LNCaP clone FGC (cell line): ENCODE measurements around the gene TMEM139.

Source experiments
- DNase-seq: peaks from one replicate; pipeline ENCODE4 v3.0.0-alpha.2; 2011; ENCODE audit warnings: low read depth
- H3K4me3 ChIP-seq: 2 replicates; pipeline ENCODE4 v1.5.1; 2011; ENCODE audit warnings: mild to moderate bottlenecking, low read depth, low read length, control low read depth
- TF ChIP-seq, protein P1 (sequence below): IDR thresholded peaks from 2 replicates; pipeline ENCODE4 v1.5.1; 2012; ENCODE audit warnings: mild to moderate bottlenecking; ENCODE audit not compliant: control insufficient read depth, insufficient read depth; ENCODE audit errors: extremely low read depth

The TMEM139 gene

DNA sequence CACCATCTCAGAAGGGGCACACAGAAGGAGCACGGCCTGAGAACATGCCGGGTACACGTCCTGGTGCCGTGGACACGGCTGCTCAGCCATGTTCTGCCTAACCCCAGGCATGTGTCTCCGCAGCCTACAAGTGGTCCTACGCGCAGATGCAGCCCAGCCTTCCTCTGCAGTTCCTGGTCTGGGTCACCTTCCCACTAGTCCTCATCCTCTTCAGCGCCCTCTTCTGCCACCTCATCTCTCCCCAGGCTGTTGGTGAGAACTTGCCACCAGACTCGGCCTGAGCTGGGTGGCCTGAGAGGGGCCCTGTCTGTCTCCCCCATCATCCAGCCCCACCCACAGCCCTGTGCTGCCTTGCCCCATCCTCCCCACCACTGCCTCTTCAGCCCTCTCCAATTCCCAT, 36.5 kb downstream of the TMEM139 start:
- TF ChIP-seq, protein P1, sequence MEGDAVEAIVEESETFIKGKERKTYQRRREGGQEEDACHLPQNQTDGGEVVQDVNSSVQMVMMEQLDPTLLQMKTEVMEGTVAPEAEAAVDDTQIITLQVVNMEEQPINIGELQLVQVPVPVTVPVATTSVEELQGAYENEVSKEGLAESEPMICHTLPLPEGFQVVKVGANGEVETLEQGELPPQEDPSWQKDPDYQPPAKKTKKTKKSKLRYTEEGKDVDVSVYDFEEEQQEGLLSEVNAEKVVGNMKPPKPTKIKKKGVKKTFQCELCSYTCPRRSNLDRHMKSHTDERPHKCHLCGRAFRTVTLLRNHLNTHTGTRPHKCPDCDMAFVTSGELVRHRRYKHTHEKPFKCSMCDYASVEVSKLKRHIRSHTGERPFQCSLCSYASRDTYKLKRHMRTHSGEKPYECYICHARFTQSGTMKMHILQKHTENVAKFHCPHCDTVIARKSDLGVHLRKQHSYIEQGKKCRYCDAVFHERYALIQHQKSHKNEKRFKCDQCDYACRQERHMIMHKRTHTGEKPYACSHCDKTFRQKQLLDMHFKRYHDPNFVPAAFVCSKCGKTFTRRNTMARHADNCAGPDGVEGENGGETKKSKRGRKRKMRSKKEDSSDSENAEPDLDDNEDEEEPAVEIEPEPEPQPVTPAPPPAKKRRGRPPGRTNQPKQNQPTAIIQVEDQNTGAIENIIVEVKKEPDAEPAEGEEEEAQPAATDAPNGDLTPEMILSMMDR, result no peak
- H3K4me3 ChIP-seq, result no peak overlapping the region
- DNase-seq, result no peak

DNA sequence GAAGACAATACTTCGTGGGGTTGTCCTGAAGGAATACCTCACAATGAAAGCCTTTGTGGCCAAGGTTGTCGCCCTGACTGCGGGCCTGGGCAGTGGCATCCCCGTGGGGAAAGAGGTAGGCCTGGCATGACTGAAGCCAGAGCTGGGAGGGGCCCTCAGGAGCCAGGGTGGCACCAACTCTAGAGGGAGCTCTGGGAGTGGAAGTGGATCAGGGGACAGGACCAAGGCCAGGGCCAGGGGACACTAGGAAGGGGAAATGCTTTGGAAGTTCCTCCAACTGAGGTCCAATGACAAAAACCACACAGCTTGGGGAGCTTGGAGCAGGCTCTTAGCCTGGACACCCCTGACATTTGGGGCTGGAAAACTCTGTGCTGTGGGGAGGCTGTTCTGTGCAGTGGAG, 37.0 kb downstream of the TMEM139 start:
- H3K4me3 ChIP-seq, result no peak overlapping the region
- DNase-seq, result no peak
- TF ChIP-seq, protein P1, result peak; percentile 47

DNA sequence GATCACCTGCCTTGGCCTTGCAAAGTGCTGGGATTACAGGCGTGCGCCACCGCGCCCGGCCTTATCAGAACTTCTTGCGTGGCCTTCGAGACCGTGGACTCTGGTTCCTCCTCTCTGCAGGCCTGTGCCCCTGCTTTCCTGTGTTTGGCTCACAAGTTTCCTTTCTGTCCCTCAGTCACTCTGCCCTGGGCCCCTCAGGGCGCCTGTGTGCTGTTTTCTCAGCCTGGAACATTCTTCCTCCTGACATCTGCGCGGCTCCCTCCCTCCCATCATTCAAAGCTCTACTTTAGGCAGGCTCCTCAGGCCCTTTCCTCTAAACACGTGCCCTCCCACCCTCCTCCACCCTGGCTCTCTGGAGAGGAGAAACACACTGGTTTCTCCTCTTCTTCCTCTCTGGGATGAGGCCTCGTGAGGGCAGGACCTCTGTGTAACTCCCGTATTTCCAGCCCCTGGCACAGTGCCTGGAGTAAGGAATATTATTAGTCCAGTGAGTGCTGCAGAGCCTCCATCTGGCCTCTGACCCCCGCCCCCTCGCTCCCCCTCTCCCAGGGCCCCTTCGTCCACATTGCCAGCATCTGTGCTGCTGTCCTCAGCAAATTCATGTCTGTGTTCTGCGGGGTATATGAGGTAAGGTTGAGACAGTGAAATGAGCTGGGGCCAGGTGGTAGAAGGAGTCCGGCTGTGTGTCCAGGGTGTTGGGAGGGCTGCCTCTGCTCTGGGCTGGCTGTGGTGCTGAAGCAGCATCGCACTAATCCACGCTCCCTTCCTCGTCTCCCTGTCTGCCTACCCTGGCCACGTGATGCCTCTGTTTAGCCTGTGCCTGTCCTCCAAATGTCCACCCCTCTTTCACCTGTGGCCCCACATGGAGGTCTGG, 38.2 kb downstream of the TMEM139 start:
- no peak for DNase-seq
- no peak overlapping the region for H3K4me3 ChIP-seq
- TF ChIP-seq, protein P1, result no peak

DNA sequence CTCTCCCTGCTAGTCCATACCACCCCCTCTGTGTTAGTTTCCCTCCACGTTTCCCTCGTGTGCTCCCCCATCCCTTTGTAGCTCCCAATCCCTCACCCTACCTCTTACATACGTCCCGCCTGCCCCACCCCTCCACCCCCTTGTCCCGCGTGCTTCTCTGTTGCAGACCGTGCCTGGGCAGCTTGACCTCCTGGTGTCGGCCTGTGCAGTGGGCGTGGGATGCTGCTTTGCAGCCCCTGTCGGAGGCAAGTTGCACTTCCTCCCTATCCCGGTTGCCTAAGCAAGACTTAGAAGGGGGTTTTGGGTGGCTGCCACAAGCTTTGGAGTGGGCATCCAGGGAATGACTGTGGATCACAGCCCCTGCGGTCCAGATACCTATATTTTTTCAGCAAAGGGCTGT, 38.9 kb downstream of the TMEM139 start:
- H3K4me3 ChIP-seq, result no peak overlapping the region
- no peak for DNase-seq
- TF ChIP-seq, protein P1, result no peak

DNA sequence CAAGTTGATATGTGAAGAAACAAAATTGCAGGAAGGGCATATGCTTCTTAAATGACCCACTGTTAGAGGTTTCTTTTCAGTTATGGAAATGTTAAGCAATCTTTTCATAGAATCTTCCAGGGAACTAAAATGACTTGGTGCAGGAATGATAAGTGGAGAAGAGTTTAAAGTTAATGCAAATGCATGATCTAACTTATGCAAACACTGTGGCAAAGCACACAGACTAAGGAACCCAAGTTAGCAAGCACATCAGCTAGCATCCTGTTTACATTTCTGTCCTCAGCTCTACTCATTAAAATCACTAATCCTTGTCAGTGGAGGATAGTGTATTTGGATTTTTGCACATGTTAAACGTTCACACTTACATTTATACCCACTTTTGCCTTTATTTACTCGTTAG, 40.5 kb downstream of the TMEM139 start:
- peak; percentile 72 for DNase-seq
- TF ChIP-seq, protein P1, result no peak
- H3K4me3 ChIP-seq, result no peak overlapping the region

DNA sequence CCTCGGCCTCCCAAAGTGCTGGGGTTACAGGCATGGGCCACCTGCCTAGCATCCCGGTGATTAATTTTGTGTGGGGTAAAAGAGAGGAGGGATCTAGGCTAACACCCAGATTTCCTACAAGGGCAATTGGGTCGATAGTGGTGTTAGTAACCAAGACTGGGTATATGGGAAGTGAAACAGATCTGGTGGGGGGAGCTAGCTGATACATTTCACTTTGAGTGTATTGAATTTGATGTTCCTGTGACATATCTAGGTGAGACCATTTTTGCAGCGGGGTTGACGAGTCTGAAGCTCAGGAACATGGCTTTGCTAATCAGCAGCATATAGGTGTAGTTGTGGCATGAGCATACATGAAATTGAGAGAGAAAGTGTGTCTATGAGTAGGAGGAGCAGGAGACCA, 43.1 kb downstream of the TMEM139 start:
- no peak for DNase-seq
- no peak overlapping the region for H3K4me3 ChIP-seq
- TF ChIP-seq, protein P1, result no peak
